GM12891 (cell line): Measurements from ENCODE around the gene FMNL1.

ENCODE experiments used
- POLR2A ChIP-seq: IDR thresholded peaks from 2 replicates; pipeline ENCODE4 v1.6.1; 2011; ENCODE audit warnings: low read depth, low read length, control low read depth
- POLR2AphosphoS5 ChIP-seq: IDR thresholded peaks from 2 replicates; pipeline ENCODE4 v1.6.1; 2011; ENCODE audit warnings: low read depth, low read length, control low read depth

- TF ChIP-seq POLR2A (no peak), POLR2AphosphoS5 (no peak)
Measured at GRCh38 chr17:45284176-45285140, 62.8 kb downstream of the FMNL1 start.
